ENCODE measurements around the gene PHACTR2. TPM values are rescaled to one million over a fixed set of nuclear protein-coding genes. Genes with fewer than 3 reads are reported as not detected.
"Not testable (repeated sequence)": the region's sequence is repeated elsewhere in the genome, so short reads cannot be mapped to it uniquely, and the experiment has no call there.

The PHACTR2 gene
- total RNA-seq, 4 donors from 2014 or later = 61.3 to 122 (median 86.0) TPM

DNA sequence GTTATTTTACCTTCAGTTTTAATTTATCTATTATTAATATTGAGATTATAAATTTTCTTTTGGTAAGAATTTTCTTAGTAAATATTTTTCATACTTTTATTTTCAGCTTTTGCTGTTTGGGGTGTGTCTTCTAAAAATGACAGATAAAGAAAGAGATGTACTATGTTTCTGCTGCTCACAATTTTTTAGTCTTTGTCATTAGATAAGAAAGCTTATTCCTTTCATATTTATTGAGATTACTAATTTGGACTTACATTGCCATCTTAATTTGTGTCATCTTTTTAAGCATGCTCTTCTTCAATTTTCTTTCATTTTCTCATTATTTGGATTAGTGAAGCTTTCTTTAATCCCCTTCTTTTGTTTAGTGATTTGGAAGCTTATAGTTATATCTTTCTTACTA, 13.6 kb upstream of the PHACTR2 start:
- H3K27ac ChIP-seq = no peak overlapping the region
- peaks cover 0 to 25% (median 0%) of the 10 kb centered on the region in 3 donors for H3K9me3 ChIP-seq
- no peaks in the 10 kb centered on the region for H3K4me1 ChIP-seq
- H3K36me3 ChIP-seq = no peaks in the 10 kb centered on the region
- no peak overlapping the region for H3K4me3 ChIP-seq
- ATAC-seq = no peak
- H3K27me3 ChIP-seq = no peaks in the 10 kb centered on the region
- TF ChIP-seq EP300 (IDR thresholded peaks at IDR 0.05) (no peak), POLR2A (IDR thresholded peaks at IDR 0.05) (no peak), POLR2AphosphoS5 (IDR thresholded peaks at IDR 0.05) (no peak)
- TF ChIP-seq, protein P1, sequence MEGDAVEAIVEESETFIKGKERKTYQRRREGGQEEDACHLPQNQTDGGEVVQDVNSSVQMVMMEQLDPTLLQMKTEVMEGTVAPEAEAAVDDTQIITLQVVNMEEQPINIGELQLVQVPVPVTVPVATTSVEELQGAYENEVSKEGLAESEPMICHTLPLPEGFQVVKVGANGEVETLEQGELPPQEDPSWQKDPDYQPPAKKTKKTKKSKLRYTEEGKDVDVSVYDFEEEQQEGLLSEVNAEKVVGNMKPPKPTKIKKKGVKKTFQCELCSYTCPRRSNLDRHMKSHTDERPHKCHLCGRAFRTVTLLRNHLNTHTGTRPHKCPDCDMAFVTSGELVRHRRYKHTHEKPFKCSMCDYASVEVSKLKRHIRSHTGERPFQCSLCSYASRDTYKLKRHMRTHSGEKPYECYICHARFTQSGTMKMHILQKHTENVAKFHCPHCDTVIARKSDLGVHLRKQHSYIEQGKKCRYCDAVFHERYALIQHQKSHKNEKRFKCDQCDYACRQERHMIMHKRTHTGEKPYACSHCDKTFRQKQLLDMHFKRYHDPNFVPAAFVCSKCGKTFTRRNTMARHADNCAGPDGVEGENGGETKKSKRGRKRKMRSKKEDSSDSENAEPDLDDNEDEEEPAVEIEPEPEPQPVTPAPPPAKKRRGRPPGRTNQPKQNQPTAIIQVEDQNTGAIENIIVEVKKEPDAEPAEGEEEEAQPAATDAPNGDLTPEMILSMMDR (IDR thresholded peaks at IDR 0.05) = no peak

DNA sequence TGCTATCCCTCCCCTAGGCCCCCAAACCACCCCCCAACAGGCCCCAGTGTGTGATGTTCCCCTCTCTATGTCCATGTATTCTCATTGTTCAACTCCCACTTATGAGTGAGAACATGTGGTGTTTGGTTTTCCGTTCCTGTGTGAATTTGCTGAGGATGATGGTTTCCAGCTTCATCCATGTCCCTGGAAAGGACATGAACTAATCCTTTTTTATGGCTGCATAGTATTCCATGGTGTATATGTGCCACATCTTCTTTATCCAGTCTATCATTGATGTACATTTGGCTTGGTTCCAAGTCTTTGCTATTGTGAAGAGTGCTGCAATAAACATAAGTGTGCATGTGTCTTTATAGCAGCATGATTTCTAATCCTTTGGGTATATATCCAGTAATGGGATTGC, 11.8 kb upstream of the PHACTR2 start:
- H3K36me3 ChIP-seq, ATAC-seq, H3K4me1 ChIP-seq, H3K27ac ChIP-seq, H3K4me3 ChIP-seq, H3K27me3 ChIP-seq: not testable (repeated sequence)
- peaks cover 0 to 25% (median 0%) of the 10 kb centered on the region in 3 donors for H3K9me3 ChIP-seq
- 100% methylated on average over 1 of the region's 1 CpG for WGBS, 2 donors (ENCODE audit: low coverage in 1 of 2)

DNA sequence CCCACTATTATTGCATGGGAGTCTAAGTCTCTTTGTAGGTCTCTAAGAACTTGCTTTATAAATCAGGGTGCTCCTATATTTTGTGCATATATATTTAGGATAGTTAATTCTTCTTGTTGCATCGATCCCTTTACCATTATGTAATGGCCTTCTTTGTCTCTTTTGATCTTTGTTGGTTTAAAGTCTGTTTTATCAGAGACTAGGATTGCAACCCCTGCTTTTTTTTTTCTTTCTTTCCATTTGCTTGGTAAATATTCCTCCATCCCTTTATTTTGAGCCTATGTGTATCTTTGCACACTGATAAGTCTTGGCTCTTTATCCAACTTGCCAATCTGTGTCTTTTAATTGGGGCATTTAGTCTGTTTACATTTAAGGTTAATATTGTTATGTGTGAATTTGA, 8.3 kb upstream of the PHACTR2 start:
- H3K36me3 ChIP-seq, H3K4me3 ChIP-seq, H3K27me3 ChIP-seq, ATAC-seq, H3K27ac ChIP-seq: not testable (repeated sequence)
- H3K9me3 ChIP-seq = peaks cover 0 to 23% (median 0%) of the 10 kb centered on the region in 3 donors
- H3K4me1 ChIP-seq = peaks cover 0 to 15% (median 6%) of the 10 kb centered on the region in 3 donors
- 93 to 100% methylated on average over 1 of the region's 1 CpG for WGBS, 2 donors (ENCODE audit: low coverage in 1 of 2)

DNA sequence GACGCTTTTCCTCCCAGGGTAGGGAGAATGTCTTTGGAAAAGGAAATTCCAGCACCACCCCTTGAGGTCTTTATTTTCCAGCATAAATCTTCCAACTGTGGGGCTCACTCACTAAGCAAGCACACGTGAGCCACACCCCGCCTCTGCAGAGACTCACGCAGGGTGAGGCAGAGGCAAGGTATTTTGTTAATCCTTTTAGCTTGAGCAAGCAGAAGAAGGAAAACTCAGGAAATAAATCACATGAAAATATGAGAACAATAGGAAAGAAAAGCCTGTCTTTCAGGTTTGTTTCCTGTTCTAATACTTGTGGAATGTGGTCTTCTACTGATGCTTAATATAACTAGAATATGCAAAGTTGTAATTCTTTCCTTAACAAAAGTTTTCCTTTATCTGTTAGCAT, 4.1 kb upstream of the PHACTR2 start:
- no peak for ATAC-seq
- Histone ChIP-seq H3K27ac (peak overlapping the region in 2 of 4 donors; percentile 46 to 50), H3K9me3 (no peaks in the 10 kb centered on the region), H3K4me1 (peaks cover 4 to 47% (median 6%) of the 10 kb centered on the region in 3 donors), H3K4me3 (no peak overlapping the region), H3K27me3 (no peaks in the 10 kb centered on the region), H3K36me3 (no peaks in the 10 kb centered on the region)
- TF ChIP-seq, protein P1 (IDR thresholded peaks at IDR 0.05) = no peak
- peak; percentile 55 for TF ChIP-seq POLR2AphosphoS5 (IDR thresholded peaks at IDR 0.05)
- WGBS, 2 donors (ENCODE audit: low coverage in 1 of 2) = 22 to 44% methylated on average over 4 of the region's 4 CpGs

DNA sequence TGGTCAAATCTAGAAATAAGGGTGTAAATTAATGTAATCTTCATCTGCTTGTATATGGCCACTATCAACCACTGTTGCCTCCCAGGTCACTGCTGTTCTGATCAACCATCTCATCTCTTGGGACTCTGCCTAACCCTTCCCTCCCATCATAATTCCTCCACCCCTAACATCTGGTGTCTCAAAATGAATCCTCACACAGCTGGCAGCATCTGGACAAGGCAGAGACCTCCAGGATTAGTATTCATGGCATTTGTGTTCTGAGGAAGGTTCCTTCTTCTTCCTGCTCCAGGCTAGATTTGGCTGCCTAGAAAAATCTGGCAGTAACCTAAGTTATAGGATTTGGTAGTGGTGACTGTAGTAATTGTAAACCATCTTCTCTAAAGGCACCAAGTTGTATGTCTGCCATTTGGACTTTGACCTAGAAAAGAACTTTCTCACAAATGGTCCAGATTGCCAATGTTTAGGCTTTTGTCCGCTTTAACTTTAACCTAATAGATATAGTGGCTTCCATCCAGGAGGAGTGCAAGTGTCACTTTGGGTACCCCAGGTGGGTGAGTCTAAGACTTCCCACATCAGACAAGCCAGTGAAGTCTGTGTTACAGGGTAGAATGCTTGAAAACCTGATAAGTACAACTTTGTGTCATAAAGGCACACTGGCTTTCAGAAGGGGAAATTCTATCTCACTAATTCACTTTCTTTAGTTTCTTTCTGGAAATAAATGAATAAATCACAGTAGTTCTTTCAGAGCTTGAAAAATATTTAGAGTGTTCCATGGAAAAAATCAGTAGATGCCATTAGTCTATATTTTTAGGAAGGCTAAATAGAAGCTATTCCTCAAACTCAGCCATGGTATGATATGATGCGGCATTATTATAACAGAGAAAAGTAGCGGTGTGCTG, 3.0 kb upstream of the PHACTR2 start:
- peak overlapping the region; percentile 25 to 50 (median 40) for H3K27ac ChIP-seq
- TF ChIP-seq, protein P1 (IDR thresholded peaks at IDR 0.05) = no peak
- TF ChIP-seq POLR2A (IDR thresholded peaks at IDR 0.05) (no peak), POLR2AphosphoS5 (IDR thresholded peaks at IDR 0.05) (no peak), EP300 (IDR thresholded peaks at IDR 0.05) (no peak)
- H3K27me3 ChIP-seq = no peaks in the 10 kb centered on the region
- no peaks in the 10 kb centered on the region for H3K36me3 ChIP-seq
- no peak for ATAC-seq
- peaks cover 4 to 55% (median 6%) of the 10 kb centered on the region in 3 donors for H3K4me1 ChIP-seq
- no peaks in the 10 kb centered on the region for H3K9me3 ChIP-seq
- WGBS, 2 donors (ENCODE audit: low coverage in 1 of 2) = 80 to 87% methylated on average over 2 to 3 of the region's 3 CpGs
- no peak overlapping the region for H3K4me3 ChIP-seq

DNA sequence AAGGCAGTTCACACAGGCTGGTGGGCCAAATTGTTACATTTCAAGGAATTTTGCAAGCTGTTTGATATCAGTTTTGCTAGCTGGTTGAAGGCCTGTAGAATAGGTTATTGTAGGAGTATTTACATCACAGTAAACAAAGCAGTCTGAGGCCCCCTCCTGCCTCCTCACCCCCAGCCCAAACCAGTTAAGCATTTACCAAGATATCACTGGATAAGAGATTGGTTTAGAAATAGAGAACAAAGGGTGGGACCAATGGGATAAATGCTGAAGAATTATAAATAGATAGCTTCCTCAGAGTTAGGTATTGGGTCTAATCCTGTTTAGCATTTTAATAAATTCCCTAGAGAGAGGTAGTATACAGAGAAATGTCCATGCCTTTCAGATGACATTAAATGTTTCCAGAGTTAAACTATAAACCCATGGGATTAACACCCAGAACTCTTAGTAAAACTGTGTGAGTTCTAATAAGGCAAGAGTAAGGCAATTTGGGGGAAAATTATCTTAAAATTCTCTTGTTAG, 2.3 kb upstream of the PHACTR2 start:
- TF ChIP-seq EP300 (IDR thresholded peaks at IDR 0.05) = no peak
- TF ChIP-seq, protein P1 (IDR thresholded peaks at IDR 0.05) = no peak
- no peak for TF ChIP-seq POLR2AphosphoS5 (IDR thresholded peaks at IDR 0.05)
- no peak for TF ChIP-seq POLR2A (IDR thresholded peaks at IDR 0.05)
- Histone ChIP-seq H3K4me1 (peaks cover 4 to 61% (median 6%) of the 10 kb centered on the region in 3 donors), H3K9me3 (no peaks in the 10 kb centered on the region), H3K27me3 (no peaks in the 10 kb centered on the region), H3K4me3 (no peak overlapping the region), H3K36me3 (no peaks in the 10 kb centered on the region), H3K27ac (peak overlapping the region in 3 of 4 donors; percentile 9 to 50 (median 25))
- no peak for ATAC-seq

Data from gastroesophageal sphincter (tissue), 4 donors.